Umbilical cord (tissue), 2 donors: ENCODE results near the gene EPHB4. TPM values are rescaled to one million over a fixed set of nuclear protein-coding genes. Genes with fewer than 3 reads are reported as not detected.

Experiments used
- DNase-seq: peaks from one replicate; pipeline ENCODE4 v3.0.0-alpha.2; 2015; ENCODE audit warnings: low spot score
- total RNA-seq: library from RNA; depleted of rRNA; stranded (reverse); fragments of >200 nt; gene quantifications from one replicate; pipeline ENCODE4 v1.2.3, GENCODE V29; 2014; ENCODE audit warnings: low replicate concordance; ENCODE audit not compliant: insufficient read depth

EPHB4 gene
- total RNA-seq, 1 donor from 2014 or later, result 97.3 TPM

GRCh38 chr7:100854146-100854895 is 27.0 kb upstream of the EPHB4 start:
- no peak for DNase-seq

GRCh38 chr7:100852048-100852872 is 24.9 kb upstream of the EPHB4 start, which contains the start of gene SLC12A9:
Gene SLC12A9 (plus strand): TSS chr7:100852713. CDS start chr7:100854198, 1,485 bp downstream.
- DNase-seq, result peak; percentile 96

- DNase-seq, result no peak
Observed at GRCh38 chr7:100847360-100847759, 20.0 kb upstream of the EPHB4 start.

- DNase-seq, result no peak
Observed at GRCh38 chr7:100840470-100841100, 13.3 kb upstream of the EPHB4 start.

GRCh38 chr7:100839361-100839760 is 12.0 kb upstream of the EPHB4 start:
- no peak for DNase-seq

GRCh38 chr7:100837099-100837836 is 9.9 kb upstream of the EPHB4 start:
- peak; percentile 97 for DNase-seq

GRCh38 chr7:100836812-100837098 is 9.4 kb upstream of the EPHB4 start:
- DNase-seq, result no peak

GRCh38 chr7:100835903-100836811 is 8.8 kb upstream of the EPHB4 start:
- peak; percentile 78 for DNase-seq

- DNase-seq, result no peak
Observed at GRCh38 chr7:100832281-100832633, 4.9 kb upstream of the EPHB4 start.

GRCh38 chr7:100830396-100830795 is 3.1 kb upstream of the EPHB4 start:
- DNase-seq, result no peak

- peak; percentile 51 for DNase-seq
Observed at GRCh38 chr7:100829150-100829716, 1.9 kb upstream of the EPHB4 start.

GRCh38 chr7:100826514-100827329 is 601 bp downstream of the EPHB4 start:
- DNase-seq, result peak; percentile 40

GRCh38 chr7:100825751-100826513 is 1.4 kb downstream of the EPHB4 start:
- DNase-seq, result peak; percentile 64

GRCh38 chr7:100825215-100825671 is 2.1 kb downstream of the EPHB4 start:
- peak; percentile 20 for DNase-seq

- DNase-seq, result no peak
Observed at GRCh38 chr7:100824499-100825214, 2.7 kb downstream of the EPHB4 start.

- no peak for DNase-seq
Observed at GRCh38 chr7:100823534-100823933, 3.8 kb downstream of the EPHB4 start.

GRCh38 chr7:100823140-100823525 is 4.2 kb downstream of the EPHB4 start:
- no peak for DNase-seq
